WTC11 (cell line): ENCODE data around the gene FAM20C.

Experiments
- ELF4 ChIP-seq: sonication (generic); formaldehyde crosslinking; IDR thresholded peaks from 2 replicates; pipeline ENCODE4 v1.8.1; 2022; ENCODE audit warnings: low read depth, mild to moderate bottlenecking, moderate library complexity, missing genetic modification reagents
- KAT7 ChIP-seq: sonication (generic); formaldehyde crosslinking; IDR thresholded peaks from 2 replicates; pipeline ENCODE4 v1.8.1; 2023; ENCODE audit warnings: missing genetic modification reagents, mild to moderate bottlenecking, borderline replicate concordance
- PRRX2 ChIP-seq: fragments of 250-450 bp; sonication (Bioruptor Pico); IDR thresholded peaks from 2 replicates; pipeline ENCODE4 v1.8.0; 2021; ENCODE audit warnings: mild to moderate bottlenecking
- ZNF138 ChIP-seq: sonication (generic); formaldehyde crosslinking; conservative IDR thresholded peaks from 2 replicates; pipeline ENCODE4 v1.8.1; 2022; ENCODE audit warnings: mild to moderate bottlenecking, moderate library complexity, missing genetic modification reagents
- ZNF317 ChIP-seq: sonication (generic); formaldehyde crosslinking; IDR thresholded peaks from 2 replicates; pipeline ENCODE4 v1.8.1; 2023; ENCODE audit warnings: low read depth, mild to moderate bottlenecking, moderate library complexity, missing genetic modification reagents, borderline replicate concordance
- ZNF416 ChIP-seq: fragments of 250-450 bp; sonication (Bioruptor Pico); IDR thresholded peaks from 2 replicates; pipeline ENCODE4 v1.9.0; 2021; ENCODE audit warnings: mild to moderate bottlenecking, inconsistent platforms
- TF ChIP-seq, protein P1 (sequence below): sonication (generic); formaldehyde crosslinking; IDR thresholded peaks from 2 replicates; pipeline ENCODE4 v1.8.1; 2023; ENCODE audit warnings: mild to moderate bottlenecking, missing genetic modification reagents
- TF ChIP-seq, protein P2 (sequence below): fragments of 200-600 bp; IDR thresholded peaks from 2 replicates; pipeline ENCODE4 v1.8.0; 2022; ENCODE audit warnings: antibody characterized with exemption
- TF ChIP-seq, protein P3 (sequence below): sonication (generic); formaldehyde crosslinking; IDR thresholded peaks from 2 replicates; pipeline ENCODE4 v1.8.0; 2022; ENCODE audit warnings: mild to moderate bottlenecking, missing genetic modification reagents
- TF ChIP-seq, protein P4 (sequence below): sonication (generic); formaldehyde crosslinking; IDR thresholded peaks from 2 replicates; pipeline ENCODE4 v1.8.1; 2022; ENCODE audit warnings: low read depth, mild to moderate bottlenecking, moderate library complexity, missing genetic modification reagents, borderline replicate concordance

DNA sequence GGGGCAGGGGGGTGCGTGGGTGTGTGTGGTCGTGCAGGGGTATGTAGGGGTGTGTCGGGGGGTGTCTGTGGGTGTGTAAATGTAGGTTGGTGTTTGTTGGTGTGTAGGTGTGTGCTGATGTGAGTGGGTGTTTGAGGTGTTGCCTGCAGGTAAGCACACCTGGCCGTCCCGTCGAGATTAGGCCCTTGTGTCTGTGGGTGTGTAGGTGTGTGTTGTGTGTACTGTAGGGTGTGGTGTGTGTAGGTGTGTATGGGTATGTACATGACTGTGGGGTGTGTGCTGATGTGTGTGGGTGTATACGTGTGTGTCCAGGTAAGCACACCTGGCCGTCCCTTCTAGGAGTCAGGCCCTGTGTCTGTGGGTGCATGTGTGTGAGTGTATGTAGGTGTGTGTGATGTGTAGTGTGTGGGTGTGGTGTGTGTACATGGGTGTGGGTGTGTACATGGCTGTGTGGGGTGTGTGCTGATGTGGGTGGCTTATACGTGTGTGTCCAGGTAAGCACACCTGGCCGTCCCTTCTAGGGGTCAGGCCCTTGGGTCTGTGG, 15.8 kb downstream of the FAM20C start:
- TF ChIP-seq KAT7 = no peak
- TF ChIP-seq, protein P1, sequence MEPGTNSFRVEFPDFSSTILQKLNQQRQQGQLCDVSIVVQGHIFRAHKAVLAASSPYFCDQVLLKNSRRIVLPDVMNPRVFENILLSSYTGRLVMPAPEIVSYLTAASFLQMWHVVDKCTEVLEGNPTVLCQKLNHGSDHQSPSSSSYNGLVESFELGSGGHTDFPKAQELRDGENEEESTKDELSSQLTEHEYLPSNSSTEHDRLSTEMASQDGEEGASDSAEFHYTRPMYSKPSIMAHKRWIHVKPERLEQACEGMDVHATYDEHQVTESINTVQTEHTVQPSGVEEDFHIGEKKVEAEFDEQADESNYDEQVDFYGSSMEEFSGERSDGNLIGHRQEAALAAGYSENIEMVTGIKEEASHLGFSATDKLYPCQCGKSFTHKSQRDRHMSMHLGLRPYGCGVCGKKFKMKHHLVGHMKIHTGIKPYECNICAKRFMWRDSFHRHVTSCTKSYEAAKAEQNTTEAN (CRISPR knock-in tag) = no peak
- TF ChIP-seq, protein P2, sequence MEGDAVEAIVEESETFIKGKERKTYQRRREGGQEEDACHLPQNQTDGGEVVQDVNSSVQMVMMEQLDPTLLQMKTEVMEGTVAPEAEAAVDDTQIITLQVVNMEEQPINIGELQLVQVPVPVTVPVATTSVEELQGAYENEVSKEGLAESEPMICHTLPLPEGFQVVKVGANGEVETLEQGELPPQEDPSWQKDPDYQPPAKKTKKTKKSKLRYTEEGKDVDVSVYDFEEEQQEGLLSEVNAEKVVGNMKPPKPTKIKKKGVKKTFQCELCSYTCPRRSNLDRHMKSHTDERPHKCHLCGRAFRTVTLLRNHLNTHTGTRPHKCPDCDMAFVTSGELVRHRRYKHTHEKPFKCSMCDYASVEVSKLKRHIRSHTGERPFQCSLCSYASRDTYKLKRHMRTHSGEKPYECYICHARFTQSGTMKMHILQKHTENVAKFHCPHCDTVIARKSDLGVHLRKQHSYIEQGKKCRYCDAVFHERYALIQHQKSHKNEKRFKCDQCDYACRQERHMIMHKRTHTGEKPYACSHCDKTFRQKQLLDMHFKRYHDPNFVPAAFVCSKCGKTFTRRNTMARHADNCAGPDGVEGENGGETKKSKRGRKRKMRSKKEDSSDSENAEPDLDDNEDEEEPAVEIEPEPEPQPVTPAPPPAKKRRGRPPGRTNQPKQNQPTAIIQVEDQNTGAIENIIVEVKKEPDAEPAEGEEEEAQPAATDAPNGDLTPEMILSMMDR = no peak
- no peak for TF ChIP-seq ZNF416 (CRISPR knock-in tag)
- TF ChIP-seq, protein P3, sequence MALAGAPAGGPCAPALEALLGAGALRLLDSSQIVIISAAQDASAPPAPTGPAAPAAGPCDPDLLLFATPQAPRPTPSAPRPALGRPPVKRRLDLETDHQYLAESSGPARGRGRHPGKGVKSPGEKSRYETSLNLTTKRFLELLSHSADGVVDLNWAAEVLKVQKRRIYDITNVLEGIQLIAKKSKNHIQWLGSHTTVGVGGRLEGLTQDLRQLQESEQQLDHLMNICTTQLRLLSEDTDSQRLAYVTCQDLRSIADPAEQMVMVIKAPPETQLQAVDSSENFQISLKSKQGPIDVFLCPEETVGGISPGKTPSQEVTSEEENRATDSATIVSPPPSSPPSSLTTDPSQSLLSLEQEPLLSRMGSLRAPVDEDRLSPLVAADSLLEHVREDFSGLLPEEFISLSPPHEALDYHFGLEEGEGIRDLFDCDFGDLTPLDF = no peak
- TF ChIP-seq, protein P4, sequence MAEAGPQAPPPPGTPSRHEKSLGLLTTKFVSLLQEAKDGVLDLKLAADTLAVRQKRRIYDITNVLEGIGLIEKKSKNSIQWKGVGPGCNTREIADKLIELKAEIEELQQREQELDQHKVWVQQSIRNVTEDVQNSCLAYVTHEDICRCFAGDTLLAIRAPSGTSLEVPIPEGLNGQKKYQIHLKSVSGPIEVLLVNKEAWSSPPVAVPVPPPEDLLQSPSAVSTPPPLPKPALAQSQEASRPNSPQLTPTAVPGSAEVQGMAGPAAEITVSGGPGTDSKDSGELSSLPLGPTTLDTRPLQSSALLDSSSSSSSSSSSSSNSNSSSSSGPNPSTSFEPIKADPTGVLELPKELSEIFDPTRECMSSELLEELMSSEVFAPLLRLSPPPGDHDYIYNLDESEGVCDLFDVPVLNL (CRISPR knock-in tag) = no peak
- TF ChIP-seq ELF4 = no peak
- TF ChIP-seq PRRX2 = no peak
- TF ChIP-seq ZNF317 = no peak
- no peak for TF ChIP-seq ZNF138 (CRISPR knock-in tag)
